GM21576 (cell line): ENCODE results near the gene MTTP.

Source experiments
- ATAC-seq: cut with Tn5 transposase; IDR thresholded peaks from one replicate; pipeline ENCODE4 v1.9.1; 2021; ENCODE audit warnings: mild to moderate bottlenecking, moderate library complexity; ENCODE audit not compliant: unreplicated experiment

MTTP gene

DNA sequence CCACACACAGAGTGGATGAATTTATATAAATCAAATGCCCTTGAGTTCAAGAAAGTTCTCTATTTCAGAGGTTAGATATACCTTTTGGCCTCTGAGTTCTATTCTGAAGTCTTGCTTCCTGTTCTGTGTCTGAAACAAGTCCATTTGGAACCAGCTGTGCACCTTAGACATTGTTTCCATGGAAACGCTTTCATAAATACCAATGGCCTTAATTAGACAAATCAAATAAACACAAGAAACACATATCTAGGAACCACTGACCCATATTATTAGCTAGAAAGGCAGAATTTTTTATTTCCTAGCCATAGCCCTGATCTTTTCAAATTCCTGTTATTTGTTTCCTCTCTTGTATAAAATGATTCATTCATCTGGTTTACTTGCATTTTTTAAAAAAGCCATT lies 91.4 kb downstream of the MTTP start:
- no peak for ATAC-seq

DNA sequence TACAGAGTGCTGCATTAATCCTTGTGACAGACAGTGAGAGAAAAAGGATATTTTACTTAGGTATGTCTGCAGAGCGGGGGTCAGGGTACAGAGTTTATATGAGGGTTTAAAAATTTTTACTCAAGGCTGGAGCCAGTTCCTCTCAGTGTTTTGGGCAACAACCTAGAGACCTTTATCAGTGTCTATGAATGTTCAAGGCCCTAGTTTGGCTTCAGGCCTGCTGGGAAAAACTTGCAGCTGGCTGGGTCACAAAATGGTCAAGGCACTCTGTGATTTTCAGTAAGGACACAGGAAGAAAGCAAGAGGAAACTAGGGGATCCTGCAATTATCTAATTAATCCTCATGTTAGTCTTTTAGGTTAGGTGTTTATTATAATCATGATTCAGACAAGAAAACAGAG lies 93.8 kb downstream of the MTTP start:
- ATAC-seq, result no peak

DNA sequence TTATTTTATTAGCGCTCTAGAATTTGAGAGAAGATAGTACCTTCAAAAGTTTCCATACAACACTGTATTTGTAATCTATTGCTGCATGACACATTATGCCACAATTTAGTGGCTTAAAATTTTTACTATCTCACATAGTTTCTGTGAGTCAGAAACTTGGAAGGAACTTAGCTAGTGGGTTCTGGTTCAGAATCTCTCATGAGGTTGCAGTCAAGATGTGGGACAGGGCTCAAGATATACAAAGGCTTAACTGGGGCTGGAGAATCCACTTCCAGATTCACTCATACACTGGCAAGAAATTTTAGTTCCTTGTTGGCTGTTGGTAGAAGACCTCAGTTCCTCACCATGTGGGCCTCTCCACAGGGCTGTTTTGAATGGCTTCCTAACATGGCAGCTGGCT lies 94.5 kb downstream of the MTTP start:
- ATAC-seq, result no peak

DNA sequence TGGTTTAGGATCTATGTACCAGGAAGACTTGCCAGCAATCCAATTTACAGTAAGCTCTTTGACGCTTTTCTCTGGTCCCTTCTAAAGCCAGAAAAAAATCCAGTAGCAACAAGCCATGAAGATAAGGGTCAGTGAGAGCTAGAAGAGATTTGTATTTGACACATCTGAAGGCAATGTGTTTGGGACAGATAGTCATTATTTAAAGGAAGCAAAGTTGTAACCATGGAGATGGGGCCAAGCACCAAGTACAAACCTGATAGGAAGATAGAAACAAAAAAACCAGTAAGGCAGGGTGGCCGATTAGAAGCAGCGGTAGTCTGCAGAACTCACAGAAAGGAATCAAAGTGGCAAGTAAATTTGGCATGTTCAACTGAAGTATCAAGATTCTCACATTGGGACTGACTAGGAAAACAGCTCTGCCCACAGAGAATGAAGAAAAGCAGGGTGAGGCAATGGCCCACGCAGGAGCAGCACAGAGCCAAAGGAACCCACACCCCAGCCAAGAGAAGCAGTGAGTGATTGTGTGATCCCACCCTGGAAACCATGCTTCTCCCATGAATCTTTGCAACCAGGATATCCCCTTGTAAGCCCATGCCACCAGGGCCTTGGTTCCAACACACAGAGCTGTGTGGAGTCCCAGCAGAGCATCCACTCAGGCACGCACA lies 95.9 kb downstream of the MTTP start:
- ATAC-seq, result no peak
